ENCODE results near the gene KEL.

KEL gene

GRCh38 chr7:142894112-142894984, 67.8 kb downstream of the KEL start:
- Histone ChIP-seq H3K9me3 (replicated peaks; ENCODE audit: low read length) (no peaks in the 10 kb centered on the region), H3K27me3 (ENCODE audit: control insufficient read depth, insufficient read depth, low read length) (peaks cover 46% of the 10 kb centered on the region), H3K4me2 (ENCODE audit: low read length) (no peak overlapping the region), H3K4me1 (ENCODE audit: control insufficient read depth, insufficient read depth, low read length) (no peaks in the 10 kb centered on the region), H3K4me3 (ENCODE audit: low read length) (no peak overlapping the region), H3K9ac (ENCODE audit: low read depth, low read length) (no peak overlapping the region), H3K36me3 (ENCODE audit: insufficient read depth, low read length) (no peaks in the 10 kb centered on the region)

- Histone ChIP-seq H3K4me2 (ENCODE audit: low read length) (no peak overlapping the region), H3K4me1 (ENCODE audit: control insufficient read depth, insufficient read depth, low read length) (no peaks in the 10 kb centered on the region), H3K27me3 (ENCODE audit: control insufficient read depth, insufficient read depth, low read length) (peaks cover 42% of the 10 kb centered on the region), H3K4me3 (ENCODE audit: low read length) (no peak overlapping the region), H3K9ac (ENCODE audit: low read depth, low read length) (no peak overlapping the region), H3K9me3 (replicated peaks; ENCODE audit: low read length) (no peaks in the 10 kb centered on the region), H3K36me3 (ENCODE audit: insufficient read depth, low read length) (no peaks in the 10 kb centered on the region)
Observed at GRCh38 chr7:142892951-142893350, 69.2 kb downstream of the KEL start.

GRCh38 chr7:142891490-142892082, 70.6 kb downstream of the KEL start:
- H3K4me1 ChIP-seq (ENCODE audit: control insufficient read depth, insufficient read depth, low read length): no peaks in the 10 kb centered on the region
- H3K9me3 ChIP-seq (replicated peaks; ENCODE audit: low read length): no peaks in the 10 kb centered on the region
- no peak overlapping the region for H3K4me2 ChIP-seq (ENCODE audit: low read length)
- no peak overlapping the region for H3K4me3 ChIP-seq (ENCODE audit: low read length)
- peaks cover 32% of the 10 kb centered on the region for H3K27me3 ChIP-seq (ENCODE audit: control insufficient read depth, insufficient read depth, low read length)
- no peak overlapping the region for H3K9ac ChIP-seq (ENCODE audit: low read depth, low read length)
- H3K36me3 ChIP-seq (ENCODE audit: insufficient read depth, low read length): no peaks in the 10 kb centered on the region
